Stimulated activated effector memory CD8-positive, alpha-beta T cell treated with anti-CD3 and anti-CD28 coated beads, Interleukin-12 subunit alpha, Interleukin-12 subunit beta, amount 100 ng/mL, for 72 hours (primary cell): ENCODE data around the gene CHPF2.

Source experiments
- ATAC-seq: fragments of 150-1000 bp; cut with Tn5 transposase; 2 replicates; pipeline ENCODE4 v1.10.0; 2021
- DNase-seq, 2 donors: peaks; one replicate each; pipeline ENCODE4 v3.0.0; 2021 to 2022; ENCODE audit warnings: low spot score in 2 of 2
- H3K27ac Mint-ChIP-seq: one replicate; pipeline ENCODE4 v1.8.0; 2022; ENCODE audit warnings: mild to moderate bottlenecking, mixed read lengths
- H3K36me3 Mint-ChIP-seq: one replicate; pipeline ENCODE4 v1.8.0; 2022; ENCODE audit warnings: mild to moderate bottlenecking, mixed read lengths
- H3K4me1 Mint-ChIP-seq: one replicate; pipeline ENCODE4 v1.8.0; 2022; ENCODE audit warnings: mixed read lengths
- H3K4me3 Mint-ChIP-seq: one replicate; pipeline ENCODE4 v1.8.0; 2022; ENCODE audit warnings: mild to moderate bottlenecking, mixed read lengths
- H3K9me3 Mint-ChIP-seq: one replicate; pipeline ENCODE4 v1.8.0; 2022; ENCODE audit warnings: mixed read lengths

The CHPF2 gene

GRCh38 chr7:151198945-151199848 lies 33.1 kb upstream of the CHPF2 start:
- H3K4me1 Mint-ChIP-seq: peaks cover 9% of the 10 kb centered on the region
- no peaks in the 10 kb centered on the region for H3K9me3 Mint-ChIP-seq
- H3K4me3 Mint-ChIP-seq: no peak overlapping the region
- DNase-seq (no peak), ATAC-seq (no peak)
- H3K36me3 Mint-ChIP-seq: no peaks in the 10 kb centered on the region
- H3K27ac Mint-ChIP-seq: no peak overlapping the region

- peaks cover 18% of the 10 kb centered on the region for H3K4me1 Mint-ChIP-seq
- ATAC-seq: no peak
Measured at GRCh38 chr7:151201344-151201743, 30.9 kb upstream of the CHPF2 start.

GRCh38 chr7:151201751-151202150 lies 30.5 kb upstream of the CHPF2 start:
- no peak overlapping the region for H3K4me3 Mint-ChIP-seq
- DNase-seq (no peak), ATAC-seq (no peak)
- no peaks in the 10 kb centered on the region for H3K9me3 Mint-ChIP-seq
- peaks cover 23% of the 10 kb centered on the region for H3K4me1 Mint-ChIP-seq
- H3K27ac Mint-ChIP-seq: no peak overlapping the region
- H3K36me3 Mint-ChIP-seq: no peaks in the 10 kb centered on the region

More at GRCh38 chr7:151201344-151201743, 30.9 kb upstream of the CHPF2 start:
- Mint-ChIP-seq H3K4me3 (no peak overlapping the region), H3K36me3 (no peaks in the 10 kb centered on the region), H3K27ac (no peak overlapping the region), H3K9me3 (no peaks in the 10 kb centered on the region)
- DNase-seq: no peak

GRCh38 chr7:151202836-151203235 lies 29.4 kb upstream of the CHPF2 start:
- ATAC-seq: no peak
- no peak overlapping the region for H3K27ac Mint-ChIP-seq
- H3K4me3 Mint-ChIP-seq: no peak overlapping the region
- no peaks in the 10 kb centered on the region for H3K9me3 Mint-ChIP-seq
- H3K36me3 Mint-ChIP-seq: no peaks in the 10 kb centered on the region
- DNase-seq: no peak
- H3K4me1 Mint-ChIP-seq: peaks cover 33% of the 10 kb centered on the region

GRCh38 chr7:151204383-151205032 lies 27.8 kb upstream of the CHPF2 start:
- Mint-ChIP-seq H3K36me3 (no peaks in the 10 kb centered on the region), H3K4me3 (no peak overlapping the region), H3K9me3 (no peaks in the 10 kb centered on the region), H3K27ac (no peak overlapping the region), H3K4me1 (peaks cover 42% of the 10 kb centered on the region)
- no peak for ATAC-seq
- DNase-seq: no peak

GRCh38 chr7:151205730-151206129 lies 26.6 kb upstream of the CHPF2 start:
- Mint-ChIP-seq H3K4me3 (no peak overlapping the region), H3K27ac (peak overlapping the region; percentile 55)

GRCh38 chr7:151206914-151207313 lies 25.4 kb upstream of the CHPF2 start:
- Mint-ChIP-seq H3K4me1 (peaks cover 48% of the 10 kb centered on the region), H3K27ac (peak overlapping the region; percentile 55), H3K4me3 (no peak overlapping the region), H3K36me3 (peaks cover 2% of the 10 kb centered on the region), H3K9me3 (no peaks in the 10 kb centered on the region)
- no peak for DNase-seq
- ATAC-seq: peak; percentile 56

More at GRCh38 chr7:151205730-151206129, 26.6 kb upstream of the CHPF2 start:
- DNase-seq (no peak), ATAC-seq (no peak)
- no peaks in the 10 kb centered on the region for H3K9me3 Mint-ChIP-seq
- H3K4me1 Mint-ChIP-seq: peaks cover 48% of the 10 kb centered on the region
- H3K36me3 Mint-ChIP-seq: no peaks in the 10 kb centered on the region

GRCh38 chr7:151207315-151207714 lies 25.0 kb upstream of the CHPF2 start:
- H3K27ac Mint-ChIP-seq: peak overlapping the region; percentile 55
- peak; percentile 58 for ATAC-seq

GRCh38 chr7:151207804-151208203 lies 24.5 kb upstream of the CHPF2 start:
- DNase-seq (no peak), ATAC-seq (no peak)
- Mint-ChIP-seq H3K9me3 (no peaks in the 10 kb centered on the region), H3K27ac (peak overlapping the region; percentile 55), H3K4me3 (no peak overlapping the region), H3K36me3 (peaks cover 11% of the 10 kb centered on the region), H3K4me1 (peaks cover 48% of the 10 kb centered on the region)

More at GRCh38 chr7:151207315-151207714, 25.0 kb upstream of the CHPF2 start:
- peaks cover 6% of the 10 kb centered on the region for H3K36me3 Mint-ChIP-seq
- no peak for DNase-seq
- no peak overlapping the region for H3K4me3 Mint-ChIP-seq
- H3K4me1 Mint-ChIP-seq: peaks cover 48% of the 10 kb centered on the region
- H3K9me3 Mint-ChIP-seq: no peaks in the 10 kb centered on the region

GRCh38 chr7:151208253-151208862 lies 23.9 kb upstream of the CHPF2 start:
- peaks cover 16% of the 10 kb centered on the region for H3K36me3 Mint-ChIP-seq
- no peak for ATAC-seq
- H3K4me3 Mint-ChIP-seq: no peak overlapping the region
- peaks cover 48% of the 10 kb centered on the region for H3K4me1 Mint-ChIP-seq
- no peak overlapping the region for H3K27ac Mint-ChIP-seq
- no peaks in the 10 kb centered on the region for H3K9me3 Mint-ChIP-seq
- no peak for DNase-seq

GRCh38 chr7:151209588-151209987 lies 22.7 kb upstream of the CHPF2 start:
- peaks cover 29% of the 10 kb centered on the region for H3K36me3 Mint-ChIP-seq
- no peaks in the 10 kb centered on the region for H3K9me3 Mint-ChIP-seq
- DNase-seq: no peak

GRCh38 chr7:151210087-151210854 lies 22.0 kb upstream of the CHPF2 start, which contains the start of gene H2BK1:
Gene H2BK1 (minus strand): TSS chr7:151210488. CDS start chr7:151210318, 170 bp downstream.
- Mint-ChIP-seq H3K4me3 (no peak within 1 kb of the TSS), H3K27ac (peak within 1 kb of the TSS; percentile 33), H3K36me3 (peaks cover 36% of the 10 kb centered on the region), H3K4me1 (peaks cover 39% of the 10 kb centered on the region), H3K9me3 (no peaks in the 10 kb centered on the region)
- no peak for ATAC-seq
- no peak for DNase-seq

More at GRCh38 chr7:151209588-151209987, 22.7 kb upstream of the CHPF2 start:
- Mint-ChIP-seq H3K4me1 (peaks cover 45% of the 10 kb centered on the region), H3K27ac (peak overlapping the region; percentile 33), H3K4me3 (no peak overlapping the region)
- ATAC-seq: no peak

GRCh38 chr7:151211155-151211772 lies 21.0 kb upstream of the CHPF2 start:
- H3K27ac Mint-ChIP-seq: peak overlapping the region; percentile 48
- no peak overlapping the region for H3K4me3 Mint-ChIP-seq
- H3K36me3 Mint-ChIP-seq: peaks cover 45% of the 10 kb centered on the region
- H3K9me3 Mint-ChIP-seq: no peaks in the 10 kb centered on the region
- ATAC-seq: no peak
- no peak for DNase-seq
- H3K4me1 Mint-ChIP-seq: peaks cover 30% of the 10 kb centered on the region

- ATAC-seq: no peak
- Mint-ChIP-seq H3K9me3 (no peaks in the 10 kb centered on the region), H3K4me3 (no peak overlapping the region)
Measured at GRCh38 chr7:151212626-151213025, 19.7 kb upstream of the CHPF2 start.

More at GRCh38 chr7:151212626-151213025, 19.7 kb upstream of the CHPF2 start:
- peaks cover 17% of the 10 kb centered on the region for H3K4me1 Mint-ChIP-seq
- peaks cover 59% of the 10 kb centered on the region for H3K36me3 Mint-ChIP-seq
- no peak overlapping the region for H3K27ac Mint-ChIP-seq
- DNase-seq: no peak
